HepG2 (cell line): ENCODE results near the gene MRPL10. TPM values are rescaled to one million over a fixed set of nuclear protein-coding genes. Genes with fewer than 3 reads are reported as not detected.

ENCODE experiments used
- AKAP8 ChIP-seq: sonication (generic); formaldehyde crosslinking; IDR thresholded peaks from 2 replicates; pipeline ENCODE4 v1.5.1; 2020; ENCODE audit warnings: mild to moderate bottlenecking, missing genetic modification reagents
- CBX2 ChIP-seq, 2 experiments: fragments of 200-600 bp in 1 of 2; sonication (generic); formaldehyde crosslinking in 1 of 2; IDR thresholded peaks; 2 replicates each; pipeline versions ENCODE4 v1.7.0 to v1.8.1; 2018 to 2022; ENCODE audit warnings: low read depth in 2 of 2, low read length in 1 of 2, mild to moderate bottlenecking in 1 of 2, missing genetic modification reagents in 1 of 2
- CBX5 ChIP-seq: sonication (generic); formaldehyde crosslinking; IDR thresholded peaks from 2 replicates; pipeline ENCODE4 v1.4.0; 2020; ENCODE audit warnings: missing genetic modification reagents, borderline replicate concordance
- ISX ChIP-seq: sonication (generic); formaldehyde crosslinking; conservative IDR thresholded peaks from 2 replicates; pipeline ENCODE4 v1.5.0; 2020; ENCODE audit warnings: missing genetic modification reagents
- KLF6 ChIP-seq: IDR thresholded peaks from 2 replicates; pipeline ENCODE4 v1.8.0; 2016; ENCODE audit warnings: missing biosample characterization, missing genetic modification reagents
- MLXIP ChIP-seq: sonication (generic); formaldehyde crosslinking; IDR thresholded peaks from 2 replicates; pipeline ENCODE4 v1.9.0; 2021; ENCODE audit warnings: missing genetic modification reagents, borderline replicate concordance
- MZF1 ChIP-seq: sonication (generic); formaldehyde crosslinking; IDR thresholded peaks from 2 replicates; pipeline ENCODE4 v1.8.1; 2023; ENCODE audit warnings: mild to moderate bottlenecking, missing genetic modification reagents, borderline replicate concordance
- PBX3 ChIP-seq: sonication (generic); formaldehyde crosslinking; IDR thresholded peaks from 2 replicates; pipeline ENCODE4 v1.8.1; 2023; ENCODE audit warnings: missing genetic modification reagents, inconsistent platforms, borderline replicate concordance
- RFXAP ChIP-seq: sonication (generic); formaldehyde crosslinking; IDR thresholded peaks from 2 replicates; pipeline ENCODE4 v1.4.0; 2020; ENCODE audit warnings: missing genetic modification reagents, borderline replicate concordance
- SSRP1 ChIP-seq: IDR thresholded peaks from 2 replicates; pipeline ENCODE4 v1.6.1; 2016; ENCODE audit warnings: control low read depth
- STAT5B ChIP-seq: sonication (generic); formaldehyde crosslinking; IDR thresholded peaks from 2 replicates; pipeline ENCODE4 v1.4.0; 2020; ENCODE audit warnings: missing genetic modification reagents
- ZMYM4 ChIP-seq: sonication (generic); formaldehyde crosslinking; IDR thresholded peaks from 2 replicates; pipeline ENCODE4 v1.8.1; 2023; ENCODE audit warnings: mild to moderate bottlenecking, missing genetic modification reagents
- ZNF34 ChIP-seq: sonication (generic); formaldehyde crosslinking; IDR thresholded peaks from 2 replicates; pipeline ENCODE4 v1.4.0; 2020; ENCODE audit warnings: mild to moderate bottlenecking, missing genetic modification reagents, borderline replicate concordance
- ZNF512 ChIP-seq: sonication (generic); formaldehyde crosslinking; IDR thresholded peaks from 2 replicates; pipeline ENCODE4 v1.4.0; 2020; ENCODE audit warnings: mild to moderate bottlenecking, missing genetic modification reagents
- ZNF646 ChIP-seq: sonication (generic); formaldehyde crosslinking; IDR thresholded peaks from 2 replicates; pipeline ENCODE4 v1.9.0; 2021; ENCODE audit warnings: mild to moderate bottlenecking, missing genetic modification reagents
- polyA plus RNA-seq, 8 experiments: library from polyadenylated mRNA; depleted of rRNA in 3 of 8; stranded (reverse) in 7 of 8; unstranded in 1 of 8; fragments of >200 nt; fragmentation: Illumina TruSeq in 4 of 8; extraction: Trizol in 4 of 8; gene quantifications; 2 replicates each; pipeline versions ENCODE4 v1.2.1 to v1.2.3, GENCODE V29; 2011 to 2016; ENCODE audit warnings: low read depth in 4 of 8, missing spikeins in 1 of 8, mixed read lengths in 1 of 8; ENCODE audit not compliant: insufficient read depth in 1 of 8
- total RNA-seq, 5 experiments: library from RNA; depleted of rRNA; stranded (reverse); fragments of >200 nt; fragmentation: Illumina TruSeq; extraction: Trizol; gene quantifications; 2 replicates each; pipeline ENCODE4 v1.2.3, GENCODE V29; 2016; ENCODE audit warnings: low read depth in 1 of 5

MRPL10 gene
- total and polyA plus RNA-seq, 2 of the 13 experiments (the other 11 are each of a cell fraction or from before 2014, with no cell fraction given) = 56.7 to 149 TPM

- no peak for TF ChIP-seq ZNF512 (CRISPR knock-in tag)
- TF ChIP-seq MLXIP (CRISPR knock-in tag) = no peak
- TF ChIP-seq AKAP8 (CRISPR knock-in tag) = peak; percentile 86; the same call in 1 of the 2 replicates
- no peak for TF ChIP-seq MZF1
- TF ChIP-seq STAT5B (CRISPR knock-in tag) = peak; percentile 75; the same call in 1 of the 2 replicates
- peak; percentile 78; the same call in 1 of the 2 replicates for TF ChIP-seq KLF6
- TF ChIP-seq PBX3 (CRISPR knock-in tag) = no peak; the same call in 1 of the 2 replicates
- peak; percentile 67 for TF ChIP-seq ZMYM4 (CRISPR knock-in tag)
- no peak for TF ChIP-seq ZNF646 (CRISPR knock-in tag)
- no peak for TF ChIP-seq CBX5 (CRISPR knock-in tag)
- no peak for TF ChIP-seq ISX (CRISPR knock-in tag)
- TF ChIP-seq CBX2 (IDR thresholded peaks at IDR 0.05; ENCODE audit: low read depth, low read length) = no peak
- no peak for TF ChIP-seq CBX2 (CRISPR knock-in tag; IDR thresholded peaks at IDR 0.05; ENCODE audit: low read depth)
- TF ChIP-seq SSRP1 (CRISPR knock-in tag) = no peak; the same call in 1 of the 2 replicates
- no peak; the same call in 1 of the 2 replicates for TF ChIP-seq RFXAP
- peak; percentile 89; the same call in 1 of the 2 replicates for TF ChIP-seq ZNF34
Observed at GRCh38 chr17:47831003-47831933, at the start of gene MRPL10, which contains the start of gene LRRC46 (continued).
